GM21360 (cell line): ENCODE measurements around the gene DUS3L.

Experiments used
- ATAC-seq: cut with Tn5 transposase; IDR thresholded peaks from one replicate; pipeline ENCODE4 v1.9.1; 2021; ENCODE audit warnings: mild to moderate bottlenecking, moderate library complexity; ENCODE audit not compliant: unreplicated experiment

The DUS3L gene

DNA sequence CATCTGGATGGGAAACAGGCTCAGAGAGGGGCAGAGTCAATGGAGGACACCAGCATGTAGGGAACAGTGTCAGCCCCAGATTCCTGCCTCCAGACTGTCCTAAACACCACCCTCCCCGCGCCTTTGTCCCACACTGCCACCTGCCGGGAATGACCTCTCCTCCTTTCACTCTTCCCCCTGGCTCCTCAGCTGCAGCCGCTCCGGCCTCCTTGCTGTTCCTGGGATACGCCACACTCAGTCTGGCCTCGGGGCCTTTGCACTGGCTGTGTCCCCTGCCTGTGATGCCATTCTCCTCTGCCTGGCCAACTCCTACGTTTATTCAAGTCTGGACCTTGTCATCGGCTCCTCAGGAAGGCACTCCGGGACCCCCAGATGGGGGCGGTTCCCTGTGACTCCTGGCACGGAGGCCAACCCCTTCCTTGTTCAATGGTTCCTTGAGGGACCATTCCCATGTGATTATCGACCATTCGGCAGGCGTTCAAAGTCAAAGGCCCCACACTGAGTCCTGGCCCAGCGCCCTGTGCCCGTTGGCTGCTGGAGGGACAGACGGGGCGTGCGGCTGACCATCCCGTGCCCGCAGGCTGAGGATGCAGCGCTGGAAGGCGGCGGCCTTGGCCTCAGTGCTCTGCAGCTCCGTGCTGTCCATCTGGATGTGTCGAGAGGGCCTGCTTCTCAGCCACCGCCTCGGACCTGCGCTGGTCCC lies 32.8 kb upstream of the DUS3L start:
- no peak for ATAC-seq

DNA sequence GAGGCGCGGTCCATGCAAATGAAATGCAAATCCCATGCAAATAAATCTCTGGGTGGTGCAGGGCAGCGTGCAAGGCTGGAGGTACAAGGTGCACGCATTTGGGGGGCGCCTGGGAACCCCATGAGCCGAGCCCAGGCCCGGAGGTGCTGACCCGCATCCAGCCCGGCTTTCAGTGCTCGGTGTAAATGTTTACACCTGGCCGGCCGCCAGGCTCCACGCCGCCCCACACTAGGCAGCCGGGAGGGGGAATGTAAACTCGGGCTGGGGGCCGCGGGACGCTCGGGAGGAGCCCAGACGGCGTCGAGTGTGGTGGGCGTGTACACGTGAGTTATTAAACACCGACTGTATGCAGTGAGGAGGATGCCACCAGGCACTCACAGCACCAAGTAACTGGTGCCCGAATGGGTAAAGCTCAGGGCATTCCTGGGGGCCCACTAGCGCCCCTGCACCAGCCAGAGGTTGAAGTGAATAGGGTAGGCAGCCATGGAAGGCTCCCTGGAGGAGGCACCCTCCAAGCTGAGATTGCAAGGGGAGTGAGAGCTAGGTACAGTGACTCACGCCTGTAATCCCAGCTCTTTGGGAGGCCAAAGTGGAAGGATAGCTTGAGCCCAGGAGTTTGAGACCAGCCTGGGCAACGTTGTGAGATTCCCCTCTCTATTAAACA lies 31.4 kb upstream of the DUS3L start:
- no peak for ATAC-seq

DNA sequence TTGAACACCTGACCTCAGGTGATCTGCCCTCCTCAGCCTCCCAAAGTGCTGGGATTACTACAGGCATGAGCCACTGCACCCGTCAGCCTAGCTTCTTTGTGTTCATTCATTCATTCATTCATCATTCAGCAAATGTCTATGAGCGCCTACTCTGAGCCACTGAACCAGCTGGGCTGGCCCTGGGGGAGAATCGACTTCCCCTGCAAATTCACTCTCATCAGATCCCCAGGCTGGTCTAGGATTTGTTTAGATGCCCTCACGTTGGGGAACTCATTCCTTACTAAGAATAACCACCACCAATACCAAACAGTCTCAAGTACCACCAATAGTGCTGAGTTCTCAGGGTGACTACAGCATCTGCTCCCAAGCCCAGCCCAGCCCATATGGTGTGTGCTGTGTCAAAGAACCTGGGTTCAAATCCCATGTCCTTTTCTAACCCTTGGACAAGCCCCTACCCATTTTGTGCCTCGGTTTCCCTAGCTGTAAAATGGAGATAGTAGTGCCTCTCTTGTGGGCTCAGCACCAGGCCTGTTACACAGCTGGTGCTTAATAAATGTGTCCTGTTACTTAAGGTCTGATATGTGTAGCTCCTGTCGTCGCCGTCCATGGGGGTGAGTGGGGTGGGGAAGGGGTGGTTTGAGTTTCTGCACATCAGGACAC lies 30.7 kb upstream of the DUS3L start:
- ATAC-seq: no peak

DNA sequence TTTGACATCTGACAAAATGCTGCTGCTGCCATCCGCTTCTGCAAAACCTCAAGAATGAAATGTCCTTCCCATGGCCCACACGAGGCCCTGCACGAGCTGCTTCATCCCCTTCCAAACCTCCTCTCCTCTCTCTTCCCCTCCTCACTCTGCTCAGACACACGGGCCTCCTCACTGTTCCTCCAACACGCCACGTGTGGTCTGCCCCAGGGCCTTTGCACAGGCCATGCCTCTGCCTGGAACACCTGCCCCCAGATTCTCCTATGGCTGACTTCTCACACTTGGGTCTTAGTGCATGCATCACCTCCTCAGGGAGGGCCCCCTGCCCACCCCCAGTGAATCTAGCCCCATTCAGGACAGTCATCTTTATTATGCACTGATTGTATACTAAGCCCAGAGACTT lies 29.8 kb upstream of the DUS3L start:
- no peak for ATAC-seq

DNA sequence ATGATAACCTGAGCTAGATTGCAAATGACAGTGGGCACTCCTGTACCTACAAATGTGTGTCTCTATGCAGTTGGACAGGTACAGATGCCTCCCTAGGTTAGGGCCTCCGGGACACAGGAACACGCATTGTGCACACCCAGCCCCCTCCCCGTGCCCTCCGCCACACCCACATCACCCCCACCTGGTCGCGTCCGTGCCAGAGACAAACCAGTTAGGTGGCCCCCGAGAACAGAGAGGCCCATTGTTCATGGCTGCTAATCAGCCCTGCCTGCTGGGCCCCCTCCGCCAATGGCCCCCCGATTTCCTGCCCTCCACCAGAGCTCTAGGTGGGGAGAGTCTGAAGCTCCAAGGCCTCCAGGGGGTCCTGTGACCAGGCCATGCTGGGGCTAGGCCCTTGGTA lies 27.6 kb upstream of the DUS3L start:
- ATAC-seq: no peak

DNA sequence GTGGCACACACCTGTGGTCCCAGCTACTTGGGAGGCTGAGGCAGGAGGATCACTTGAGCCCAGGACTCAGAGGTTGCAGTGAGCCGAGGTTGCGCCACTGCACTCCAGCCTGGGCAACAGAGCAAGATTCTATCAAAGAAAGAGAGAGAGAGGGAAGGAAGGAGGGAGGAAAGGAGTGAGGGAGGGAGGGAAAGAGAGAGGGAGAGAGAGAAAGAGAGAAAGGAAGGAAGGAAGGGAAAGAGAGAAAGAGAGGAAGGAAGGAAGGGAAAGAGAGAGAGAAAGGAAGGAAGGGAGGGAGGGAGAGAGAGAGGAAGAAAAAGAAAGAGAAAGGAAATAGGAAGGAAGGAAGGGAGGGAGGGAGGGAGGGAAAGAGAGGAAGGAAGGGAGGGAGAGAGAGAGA lies 26.3 kb upstream of the DUS3L start:
- no peak for ATAC-seq

DNA sequence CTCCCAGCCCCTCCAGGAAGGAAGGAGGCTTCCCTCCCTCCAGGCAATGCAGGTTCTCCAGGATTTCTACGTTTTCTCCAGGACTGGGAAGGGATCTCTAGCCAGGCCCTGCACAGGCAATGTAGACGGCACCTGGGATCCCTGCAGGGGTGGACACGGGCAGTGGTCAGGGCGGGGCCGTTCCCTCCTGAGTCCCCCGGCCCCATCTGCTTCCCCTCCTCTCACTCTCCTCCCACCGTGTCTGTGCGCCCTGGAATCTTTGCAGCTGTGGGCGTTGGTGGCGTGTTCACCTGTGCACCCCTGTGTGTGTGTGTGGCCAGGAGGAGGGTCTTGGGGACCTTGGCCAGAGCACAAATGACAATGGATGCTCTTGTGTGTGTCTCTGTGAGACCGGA lies 23.9 kb upstream of the DUS3L start:
- no peak for ATAC-seq

DNA sequence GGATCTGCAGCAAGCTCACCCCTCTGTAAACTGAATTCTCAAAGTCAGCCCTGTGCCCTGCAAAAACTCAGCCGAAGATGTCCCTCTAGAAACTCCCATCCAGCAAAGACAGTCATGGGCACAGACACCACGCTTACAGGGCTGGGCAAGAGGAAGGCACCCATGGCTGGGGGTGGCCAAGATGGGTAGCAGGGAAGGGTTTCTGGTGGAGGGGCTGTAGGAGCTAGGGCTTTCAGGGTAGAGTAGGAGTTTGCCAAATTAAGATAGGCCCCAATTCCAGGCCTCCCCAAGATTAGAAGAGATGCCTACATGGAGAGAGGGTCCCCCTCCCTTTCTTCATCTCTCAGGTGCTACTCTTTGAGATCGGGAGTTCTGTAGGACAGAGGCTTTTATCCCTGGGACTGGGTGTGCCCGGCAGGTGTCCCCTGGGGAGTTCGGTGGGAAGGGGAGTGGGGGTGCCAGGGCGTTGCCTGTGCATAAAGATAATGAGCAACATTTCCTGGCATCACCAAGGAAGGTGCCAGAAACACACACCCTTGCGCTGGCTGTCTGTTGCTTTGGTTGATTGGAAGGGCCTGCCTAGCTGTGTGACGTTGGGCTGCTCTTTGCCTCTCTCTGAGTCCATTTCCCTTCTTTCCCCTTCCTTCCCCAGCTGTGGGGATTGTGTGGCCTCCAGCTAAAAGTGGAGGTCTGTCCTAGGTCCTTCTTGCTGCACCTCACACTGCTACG lies 23.3 kb upstream of the DUS3L start:
- no peak for ATAC-seq

DNA sequence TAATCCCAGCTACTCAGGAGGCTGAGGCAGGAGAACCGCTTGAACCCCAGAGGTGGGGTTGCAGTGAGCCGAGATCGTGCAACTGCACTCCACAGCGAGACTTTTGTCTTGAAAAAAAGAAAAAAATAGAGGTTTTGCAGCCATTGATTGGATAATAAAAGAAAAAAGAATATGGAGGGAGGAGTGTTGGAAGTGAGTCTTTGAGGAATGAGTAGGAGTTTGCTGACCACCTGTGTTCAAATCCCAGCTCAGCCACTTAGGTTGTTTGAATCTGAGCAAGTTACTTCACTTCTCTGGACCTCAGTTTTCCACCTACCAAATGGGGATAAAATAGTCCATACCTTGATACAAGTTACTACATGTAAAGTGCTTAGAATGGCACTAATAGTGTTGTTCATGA lies 20.2 kb upstream of the DUS3L start:
- ATAC-seq: no peak

DNA sequence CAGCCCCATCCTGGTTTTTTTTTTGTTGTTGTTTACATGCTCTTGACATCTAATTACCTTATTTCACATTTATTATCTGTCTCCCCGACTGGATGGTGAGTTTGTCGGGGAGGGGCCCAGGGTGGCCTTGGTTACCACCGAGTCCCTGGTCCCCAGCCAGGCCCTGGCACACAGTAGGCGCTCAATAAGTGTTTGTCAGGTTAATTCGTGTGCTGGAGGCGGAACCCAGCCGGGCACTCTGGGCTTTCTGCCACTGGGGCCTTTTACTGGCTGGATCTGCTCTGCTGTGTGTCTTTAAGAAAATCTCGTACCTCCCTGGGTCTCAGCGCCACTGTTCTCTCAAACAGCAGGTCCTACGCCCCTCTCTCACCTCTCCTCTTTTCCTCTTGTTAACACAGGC lies 18.5 kb upstream of the DUS3L start:
- no peak for ATAC-seq

DNA sequence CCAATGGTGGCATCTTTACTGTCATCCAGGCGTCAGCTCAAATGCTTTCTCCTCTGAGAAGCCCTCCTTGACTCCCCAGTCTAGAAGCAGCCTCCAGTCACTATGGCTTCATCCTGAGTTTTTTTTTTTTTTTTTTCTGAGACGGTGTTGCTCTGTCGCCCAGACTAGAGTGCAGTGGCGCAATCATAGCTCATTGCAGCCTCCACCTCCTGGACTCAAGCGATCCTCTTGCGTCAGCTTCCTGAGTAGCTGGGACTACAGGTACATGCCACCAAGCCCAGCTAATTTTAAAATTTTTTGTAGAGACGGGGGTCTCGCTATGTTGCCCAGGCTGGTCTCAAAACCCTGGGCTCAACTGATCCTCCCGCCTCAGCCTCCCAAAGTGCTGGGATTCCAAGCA lies 18.1 kb upstream of the DUS3L start:
- no peak for ATAC-seq

DNA sequence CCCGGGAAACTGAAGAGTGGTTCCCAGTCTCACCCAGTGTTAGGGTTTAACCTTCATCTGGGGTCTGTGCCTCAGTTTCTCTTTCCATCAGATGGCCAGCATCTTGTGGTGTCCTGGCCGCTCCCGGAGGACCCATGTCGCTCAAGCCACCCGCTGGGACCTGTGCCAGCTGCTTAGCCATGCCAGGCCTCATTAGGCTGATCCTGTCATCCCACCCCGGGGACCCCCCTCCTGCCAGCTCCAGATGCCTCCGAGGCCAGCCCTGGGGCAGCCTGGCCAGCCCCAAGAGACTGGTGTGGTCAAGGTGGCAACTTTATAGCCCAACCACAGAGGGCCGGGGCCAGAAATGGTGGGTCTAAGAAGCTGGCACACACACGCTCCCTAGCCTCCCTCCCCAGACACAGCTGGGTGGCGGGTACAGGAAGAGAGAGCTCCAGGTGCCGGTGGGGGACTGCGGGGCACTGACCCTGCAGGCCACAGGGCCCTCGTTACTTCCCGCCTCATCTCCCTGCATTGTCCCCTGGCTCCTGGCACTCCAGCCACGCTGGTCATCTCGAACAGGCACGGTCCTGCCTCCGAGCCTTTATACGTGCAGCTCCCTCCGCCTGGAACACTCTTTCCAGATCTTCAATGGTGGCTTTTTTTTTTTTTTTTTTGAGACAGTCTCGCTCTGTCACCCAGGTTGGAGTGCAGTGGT lies 17.3 kb upstream of the DUS3L start:
- ATAC-seq: no peak

DNA sequence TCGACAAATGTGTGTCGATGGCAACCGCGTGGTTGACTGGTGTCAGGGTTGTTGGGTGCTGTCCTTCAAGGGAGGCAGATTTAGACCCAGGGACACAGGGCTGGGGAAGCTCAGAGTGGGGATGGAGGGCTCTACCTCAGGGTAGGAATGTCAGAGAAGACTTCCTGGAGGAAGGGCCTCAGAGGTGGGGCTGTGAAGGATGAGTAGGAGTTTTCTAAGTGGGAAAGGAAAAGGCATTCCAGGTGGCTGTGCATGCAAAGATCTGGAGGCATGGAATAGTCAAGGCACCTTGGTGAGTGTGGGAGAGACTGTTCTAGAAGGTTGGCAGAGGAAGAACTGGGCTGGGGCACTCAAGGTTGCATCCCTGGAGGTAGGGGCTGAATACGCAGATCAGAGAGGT lies 15.9 kb upstream of the DUS3L start:
- no peak for ATAC-seq

DNA sequence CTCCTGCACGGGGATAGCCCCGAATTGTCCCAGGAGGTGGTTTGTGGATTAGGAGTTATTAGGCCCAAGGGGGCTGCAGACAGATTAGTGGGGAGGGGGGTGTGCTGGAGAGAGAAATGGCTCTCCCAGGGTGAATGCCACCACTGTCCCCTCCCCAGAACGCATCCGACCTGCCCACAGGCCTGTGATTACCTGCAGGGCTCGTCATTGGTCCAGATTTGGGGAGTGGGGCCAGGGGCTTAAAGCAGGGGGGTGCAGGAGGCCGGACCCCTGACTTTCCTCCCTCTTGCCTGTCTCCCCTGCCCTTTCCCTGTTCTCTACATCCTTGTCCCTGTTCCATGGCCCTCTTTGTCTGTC lies 15.1 kb upstream of the DUS3L start:
- no peak for ATAC-seq

DNA sequence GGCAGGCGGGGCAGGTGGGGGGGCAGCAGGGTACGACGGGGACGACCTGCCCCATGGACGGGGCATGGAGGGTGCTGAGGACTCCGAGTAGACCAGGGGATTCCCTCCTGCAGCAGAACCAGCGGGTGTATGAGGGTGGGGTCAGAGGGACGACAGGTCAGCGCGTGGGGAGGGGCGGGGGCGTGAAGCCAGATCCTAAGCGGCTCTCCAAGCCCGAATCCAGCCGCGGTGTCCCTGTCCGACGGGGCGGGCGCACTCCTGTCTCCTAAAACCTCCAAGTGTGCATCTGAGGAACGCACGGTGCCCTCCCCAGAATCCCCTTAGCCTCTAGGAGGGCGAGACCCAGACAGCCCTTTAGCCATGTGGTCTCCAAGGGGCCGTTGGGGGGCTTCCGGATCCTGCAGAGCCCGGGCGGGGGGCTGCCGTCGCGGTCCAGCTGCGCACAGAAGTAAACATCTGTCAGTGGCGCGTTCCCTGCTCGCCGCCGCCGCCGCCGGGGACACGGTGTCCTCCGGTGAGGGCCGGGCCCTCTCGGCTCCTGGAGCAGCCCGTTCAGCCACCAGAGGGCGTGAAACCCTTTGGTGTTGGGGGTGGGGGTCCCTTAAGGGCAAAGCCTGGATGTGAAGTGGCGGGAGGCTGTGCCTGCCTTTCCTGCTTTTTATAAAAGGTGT lies 14.6 kb upstream of the DUS3L start:
- ATAC-seq: no peak

DNA sequence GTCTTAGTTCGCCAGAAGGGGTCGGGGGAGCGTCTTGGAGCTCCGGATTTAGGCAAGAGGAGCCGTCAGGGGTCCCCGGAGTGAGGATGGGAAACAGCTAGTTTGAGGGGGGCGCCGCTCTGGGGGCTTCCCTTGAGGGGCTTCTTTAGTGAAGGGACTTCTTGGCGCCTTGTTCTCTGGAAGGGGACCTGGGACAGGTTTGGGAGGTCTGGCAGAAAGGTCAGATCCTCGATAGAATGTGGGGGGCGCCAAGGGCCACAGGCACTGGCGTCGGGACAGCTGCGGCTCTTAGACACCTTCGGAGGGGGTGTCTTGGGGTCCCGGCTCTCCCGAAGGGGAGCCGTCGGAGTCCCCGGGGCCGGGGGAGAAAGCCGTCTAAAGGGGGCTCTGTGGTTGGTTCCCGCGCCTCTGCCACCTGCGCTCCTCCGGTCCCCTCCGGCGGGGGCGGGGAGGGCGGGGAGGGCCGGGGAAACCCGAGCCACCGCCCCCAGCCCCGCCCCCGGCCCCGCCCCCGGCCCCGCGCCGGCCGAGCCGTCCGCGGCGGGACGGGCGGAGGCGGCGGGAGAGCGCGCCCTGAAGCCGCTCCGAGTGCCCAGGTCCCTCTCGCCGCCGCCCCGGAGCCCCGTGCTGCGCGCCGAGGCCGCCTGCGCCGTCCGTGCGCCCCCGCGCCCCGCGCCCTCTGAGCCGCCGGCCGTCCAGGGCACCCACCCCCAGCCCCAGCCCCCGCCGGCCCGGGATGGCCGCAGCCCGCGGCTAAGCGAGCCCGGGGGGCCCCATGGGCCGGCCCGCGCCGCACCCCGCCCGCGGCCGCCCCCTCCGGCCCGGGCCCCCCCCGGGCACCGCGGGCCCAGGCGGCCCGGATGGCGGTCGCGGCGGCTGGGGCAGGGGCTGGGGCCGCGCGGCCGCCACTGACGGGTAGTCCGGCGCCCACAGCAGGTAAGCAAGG lies 13.8 kb upstream of the DUS3L start, which contains the start of gene NRTN:
Gene NRTN (plus strand): TSS at position 552 of the 946 bp plus-strand sequence. CDS start 19,099 bp downstream, outside the sequence.
- no peak for ATAC-seq

DNA sequence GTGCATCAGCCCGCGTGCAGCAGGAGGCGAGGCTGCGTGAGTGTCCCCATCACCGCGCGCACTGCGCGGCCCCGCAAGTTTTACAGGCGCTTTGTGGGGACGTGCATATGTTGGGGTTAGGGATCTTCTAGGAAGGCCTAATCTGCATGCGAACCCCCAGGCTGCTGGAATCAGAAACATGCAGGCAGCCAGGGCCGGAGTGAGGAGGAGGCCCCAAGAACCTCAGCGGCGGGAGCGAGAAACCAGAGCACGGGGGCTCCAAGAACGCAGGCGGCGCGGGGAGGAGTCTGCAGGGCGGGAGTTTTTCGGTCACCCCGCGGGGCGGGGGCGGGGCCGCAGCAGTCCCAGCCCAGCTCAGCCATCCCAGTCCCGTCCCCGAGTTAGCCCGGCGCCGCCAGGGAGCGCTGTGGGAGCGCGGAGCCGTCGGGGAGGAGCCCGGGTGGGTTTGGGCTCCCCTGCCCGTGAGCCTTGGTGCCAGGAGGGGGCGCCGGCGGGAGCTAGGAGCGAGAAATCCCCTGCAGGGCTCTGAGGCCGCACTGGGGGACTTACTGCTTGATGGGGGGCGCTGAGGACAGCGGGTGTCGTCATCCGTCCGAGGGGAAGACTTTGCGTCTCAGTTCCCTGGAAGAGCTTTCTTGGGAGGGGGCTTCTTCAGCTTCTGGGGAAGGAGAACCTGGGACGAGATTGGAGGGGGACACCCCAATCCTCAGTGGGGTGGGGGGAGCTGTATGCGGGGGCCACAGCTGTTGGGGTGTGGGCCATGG lies 13.0 kb upstream of the DUS3L start:
- peak; percentile 72 for ATAC-seq

DNA sequence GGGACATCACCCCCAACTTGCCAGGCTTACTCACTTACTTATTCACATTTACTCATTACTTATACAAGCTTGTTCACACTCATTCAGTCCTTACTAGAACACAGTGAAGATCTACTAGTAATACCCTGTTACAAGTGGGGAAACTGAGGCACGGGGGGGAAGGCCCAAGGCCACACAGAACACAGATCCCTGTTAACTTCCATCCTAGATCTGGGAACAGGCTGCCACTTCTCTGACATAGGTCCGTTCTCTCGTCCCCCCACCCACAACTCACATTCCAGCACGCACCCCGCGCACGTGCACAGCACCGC lies 12.4 kb upstream of the DUS3L start:
- no peak for ATAC-seq
